HepG2 (cell line): ENCODE measurements around the gene PKD2L2. TPM values are rescaled to one million over a fixed set of nuclear protein-coding genes. Genes with fewer than 3 reads are reported as not detected.
A peak's percentile ranks its signal among the peaks of the same experiment; 100 is the strongest.

Experiments used
- DBP ChIP-seq: sonication (generic); formaldehyde crosslinking; IDR thresholded peaks from 2 replicates; pipeline ENCODE4 v1.4.0; 2020; ENCODE audit warnings: missing genetic modification reagents; ENCODE audit errors: not compliant biosample characterization
- E2F2 ChIP-seq: sonication (generic); formaldehyde crosslinking; IDR thresholded peaks from 2 replicates; pipeline ENCODE4 v1.4.0; 2020; ENCODE audit warnings: missing genetic modification reagents, borderline replicate concordance
- FOXP4 ChIP-seq: sonication (generic); formaldehyde crosslinking; IDR thresholded peaks from 2 replicates; pipeline ENCODE4 v1.4.0; 2020; ENCODE audit warnings: missing genetic modification reagents
- HNF4A ChIP-seq: sonication (generic); formaldehyde crosslinking; IDR thresholded peaks from 2 replicates; pipeline ENCODE4 v1.4.0; 2020; ENCODE audit warnings: missing genetic modification reagents
- HOMEZ ChIP-seq: IDR thresholded peaks from 2 replicates; pipeline ENCODE4 v1.6.1; 2016; ENCODE audit warnings: low read depth
- MED1 ChIP-seq: sonication (generic); formaldehyde crosslinking; IDR thresholded peaks from 2 replicates; pipeline ENCODE4 v1.4.0; 2020; ENCODE audit warnings: missing genetic modification reagents
- POGK ChIP-seq: sonication (generic); formaldehyde crosslinking; conservative IDR thresholded peaks from 2 replicates; pipeline ENCODE4 v1.8.0; 2022; ENCODE audit warnings: mild to moderate bottlenecking, moderate library complexity, missing genetic modification reagents
- ZBTB37 ChIP-seq: sonication (generic); formaldehyde crosslinking; IDR thresholded peaks from 2 replicates; pipeline ENCODE4 v1.4.0; 2020; ENCODE audit warnings: mild to moderate bottlenecking, missing genetic modification reagents
- ZGPAT ChIP-seq: IDR thresholded peaks from 2 replicates; pipeline ENCODE4 v1.6.1; 2016; ENCODE audit warnings: mild to moderate bottlenecking
- ZNF18 ChIP-seq: sonication (generic); formaldehyde crosslinking; IDR thresholded peaks from 2 replicates; pipeline ENCODE4 v1.8.0; 2022; ENCODE audit warnings: mild to moderate bottlenecking, missing genetic modification reagents; ENCODE audit not compliant: insufficient replicate concordance
- ZNF276 ChIP-seq: sonication (generic); formaldehyde crosslinking; IDR thresholded peaks from 2 replicates; pipeline ENCODE4 v1.4.0; 2020; ENCODE audit warnings: mild to moderate bottlenecking, low read depth, missing genetic modification reagents
- ZNF343 ChIP-seq: sonication (generic); formaldehyde crosslinking; IDR thresholded peaks from 2 replicates; pipeline ENCODE4 v1.4.0; 2020; ENCODE audit warnings: mild to moderate bottlenecking, missing genetic modification reagents
- ZSCAN31 ChIP-seq: sonication (generic); formaldehyde crosslinking; IDR thresholded peaks from 2 replicates; pipeline ENCODE4 v1.5.0; 2020; ENCODE audit warnings: low read depth, mild to moderate bottlenecking, missing genetic modification reagents
- ZZZ3 ChIP-seq: sonication (generic); formaldehyde crosslinking; IDR thresholded peaks from 2 replicates; pipeline ENCODE4 v1.4.0; 2020; ENCODE audit warnings: missing genetic modification reagents, mild to moderate bottlenecking, borderline replicate concordance
- polyA plus RNA-seq, 8 experiments: library from polyadenylated mRNA; depleted of rRNA in 3 of 8; stranded (reverse) in 7 of 8; unstranded in 1 of 8; fragments of >200 nt; fragmentation: Illumina TruSeq in 4 of 8; extraction: Trizol in 4 of 8; gene quantifications; 2 replicates each; pipeline versions ENCODE4 v1.2.1 to v1.2.3, GENCODE V29; 2011 to 2016; ENCODE audit warnings: low read depth in 4 of 8, missing spikeins in 1 of 8, mixed read lengths in 1 of 8; ENCODE audit not compliant: insufficient read depth in 1 of 8
- total RNA-seq, 5 experiments: library from RNA; depleted of rRNA; stranded (reverse); fragments of >200 nt; fragmentation: Illumina TruSeq; extraction: Trizol; gene quantifications; 2 replicates each; pipeline ENCODE4 v1.2.3, GENCODE V29; 2016; ENCODE audit warnings: low read depth in 1 of 5

PKD2L2 gene
- total and polyA plus RNA-seq, 2 of the 13 experiments (the other 11 are each of a cell fraction or from before 2014, with no cell fraction given): not detected

GRCh38 chr5:137899493-137899892 lies 10.2 kb downstream of the PKD2L2 start (continued):
- TF ChIP-seq HOMEZ (CRISPR knock-in tag): 0 out of 2 replicates have a peak, but pooled peaks have one; percentile 13
- TF ChIP-seq POGK (CRISPR knock-in tag): no peak
- TF ChIP-seq DBP (CRISPR knock-in tag): no peak
- TF ChIP-seq ZNF18 (CRISPR knock-in tag): no peak
- peak; percentile 42; the same call in 1 of the 2 replicates for TF ChIP-seq ZBTB37 (CRISPR knock-in tag)
- TF ChIP-seq E2F2 (CRISPR knock-in tag): no peak
- peak; percentile 60 for TF ChIP-seq ZGPAT (CRISPR knock-in tag)
- no peak for TF ChIP-seq ZZZ3 (CRISPR knock-in tag)
- no peak for TF ChIP-seq ZNF343
- no peak for TF ChIP-seq ZSCAN31 (CRISPR knock-in tag)
- TF ChIP-seq MED1 (CRISPR knock-in tag): peak; percentile 49
- peak; percentile 69 for TF ChIP-seq FOXP4
- no peak for TF ChIP-seq ZNF276 (CRISPR knock-in tag)
- TF ChIP-seq HNF4A (CRISPR knock-in tag): peak; percentile 71
